OCI-LY7 (cell line): ENCODE measurements around the gene ERC1. TPM values are rescaled to one million over a fixed set of nuclear protein-coding genes. Genes with fewer than 3 reads are reported as not detected.

ENCODE experiments used
- BruUV-seq: library from RNA; stranded (reverse); fragments of 400-500 nt; replicated peaks from 2 replicates; lab custom pipeline; 2021; lab: Mats Ljungman, UMichigan
- CTCF ChIA-PET: fragments of 300-600 bp; sonication (Branson Sonifier 250); formaldehyde crosslinking; loops from one replicate; lab custom pipeline; 2022; ENCODE audit warnings: antibody characterized with exemption; ENCODE audit not compliant: unreplicated experiment; lab: Charles Lee
- POLR2A ChIA-PET: fragments of 300-600 bp; sonication (Branson Sonifier 250); formaldehyde crosslinking; loops from one replicate; lab custom pipeline; 2022; ENCODE audit warnings: antibody characterized with exemption; lab: Charles Lee
- DNase-seq: peaks from one replicate; pipeline ENCODE4 v3.0.0-alpha.2; 2015; ENCODE audit warnings: low spot score
- H2AFZ ChIP-seq: fragments of 200-600 bp; sonication (generic), shearing (Covaris generic); 2 replicates; pipeline ENCODE4 v1.6.1; 2014; ENCODE audit warnings: mild to moderate bottlenecking, antibody characterized with exemption, low read length, moderate library complexity
- H3K27ac ChIP-seq: fragments of 200-600 bp; sonication (generic); 2 replicates; pipeline ENCODE4 v1.5.1; 2014; ENCODE audit warnings: mixed run types, low read depth, mild to moderate bottlenecking, moderate library complexity, low read length, inconsistent platforms; ENCODE audit not compliant: poor library complexity, severe bottlenecking
- H3K36me3 ChIP-seq: fragments of 200-600 bp; sonication (generic); 2 replicates; pipeline ENCODE4 v1.6.1; 2014; ENCODE audit warnings: mild to moderate bottlenecking, antibody characterized with exemption, low read length, moderate library complexity, mixed read lengths; ENCODE audit not compliant: insufficient read depth
- H3K4me1 ChIP-seq: fragments of 200-600 bp; sonication (generic); 2 replicates; pipeline ENCODE4 v1.5.1; 2014; ENCODE audit warnings: mild to moderate bottlenecking, low read length; ENCODE audit not compliant: insufficient read depth, poor library complexity, severe bottlenecking
- H3K4me2 ChIP-seq: fragments of 200-600 bp; sonication (generic); 2 replicates; pipeline ENCODE4 v1.6.1; 2014; ENCODE audit warnings: mild to moderate bottlenecking, low read length
- H3K4me3 ChIP-seq: fragments of 200-600 bp; sonication (generic); 2 replicates; pipeline ENCODE4 v1.5.1; 2014; ENCODE audit warnings: mild to moderate bottlenecking, low read depth, low read length; ENCODE audit not compliant: poor library complexity, severe bottlenecking
- H3K79me2 ChIP-seq: fragments of 200-600 bp; sonication (generic); 2 replicates; pipeline ENCODE4 v1.6.1; 2016; ENCODE audit warnings: low read depth, mild to moderate bottlenecking, low read length, moderate library complexity, mixed read lengths; ENCODE audit not compliant: insufficient read depth
- H3K9me2 ChIP-seq: fragments of 200-600 bp; sonication (generic); 2 replicates; pipeline ENCODE4 v1.6.1; 2016; ENCODE audit warnings: mild to moderate bottlenecking, low read length, mixed read lengths; ENCODE audit not compliant: insufficient read depth
- H3K9me3 ChIP-seq: fragments of 200-600 bp; sonication (generic); 2 replicates; pipeline ENCODE4 v1.6.1; 2014; ENCODE audit warnings: mild to moderate bottlenecking, mixed run types, low read length, mixed read lengths
- H4K20me1 ChIP-seq: fragments of 200-600 bp; sonication (generic); 2 replicates; pipeline ENCODE4 v1.6.1; 2014; ENCODE audit warnings: mild to moderate bottlenecking, antibody characterized with exemption, low read length, moderate library complexity, mixed read lengths; ENCODE audit not compliant: insufficient read depth
- CTCF ChIP-seq: fragments of 200-600 bp; sonication (generic); conservative IDR thresholded peaks from 2 replicates; pipeline ENCODE4 v1.5.1; 2014; ENCODE audit warnings: mild to moderate bottlenecking, antibody characterized with exemption, low read length, moderate library complexity, mixed read lengths
- EZH2phosphoT487 ChIP-seq: fragments of 200-600 bp; sonication (generic); IDR thresholded peaks from 2 replicates; pipeline ENCODE4 v1.6.1; 2018; ENCODE audit warnings: low read depth, borderline replicate concordance, mild to moderate bottlenecking, mixed run types, antibody characterized with exemption, low read length, moderate library complexity, mixed read lengths
- intact Hi-C: fragments of 100-400 bp; cut with micrococcal nuclease; formaldehyde crosslinking; loops from one replicate; pipeline ENCODE4 v1.10.0; 2022; ENCODE audit not compliant: unreplicated experiment
- total RNA-seq, 2 experiments: library from RNA; depleted of rRNA in 1 of 2; stranded (reverse); fragments of >200 nt in 1 of 2; shearing (Covaris generic) in 1 of 2; gene quantifications; 2 replicates each; pipeline ENCODE4 v1.2.3, GENCODE V29; 2014 to 2022

Gene ERC1
- total RNA-seq, 2 experiments from 2014 or later = 26.9 to 86.9 TPM

GRCh38 chr12:1217191-1217949 lies 226.3 kb downstream of the ERC1 start:
- TF ChIP-seq EZH2phosphoT487 (no peak), CTCF (no peak)
- Histone ChIP-seq H3K4me1 (peaks cover 20% of the 10 kb centered on the region), H3K4me2 (peak overlapping the region; percentile 18), H3K36me3 (peaks cover 10% of the 10 kb centered on the region), H3K4me3 (no peak overlapping the region), H3K79me2 (no peaks in the 10 kb centered on the region), H4K20me1 (0 out of 2 replicates have a peak, but pooled peaks cover 4% of the 10 kb centered on the region), H3K9me2 (no peaks in the 10 kb centered on the region), H3K9me3 (no peaks in the 10 kb centered on the region), H2AFZ (no peak overlapping the region), H3K27ac (no peak overlapping the region)
- ChIA-PET CTCF (no interaction called here), POLR2A (interaction anchor here (0.6 kb wide), 2 partner anchors 9 kb away, joined by 7 to 8 read pairs; no protein-coding TSS in a partner anchor)
- DNase-seq = no peak
- intact Hi-C loops = loop anchor here (5.0 kb wide), 1 partner anchor 40 kb away; no protein-coding TSS in a partner anchor
- BruUV-seq = no TSS peak

GRCh38 chr12:1218369-1218768 lies 227.3 kb downstream of the ERC1 start:
- Histone ChIP-seq H3K79me2 (no peaks in the 10 kb centered on the region), H3K4me1 (peaks cover 20% of the 10 kb centered on the region), H2AFZ (no peak overlapping the region), H3K4me3 (no peak overlapping the region), H3K27ac (no peak overlapping the region), H4K20me1 (0 out of 2 replicates have a peak, but pooled peaks cover 4% of the 10 kb centered on the region), H3K36me3 (peaks cover 4% of the 10 kb centered on the region), H3K4me2 (no peak overlapping the region; the same call in 1 of the 2 replicates), H3K9me3 (no peaks in the 10 kb centered on the region), H3K9me2 (no peaks in the 10 kb centered on the region)
- intact Hi-C loops = loop anchor here (5.0 kb wide), 1 partner anchor 39 kb away; no protein-coding TSS in a partner anchor
- ChIA-PET CTCF (no interaction called here), POLR2A (no interaction called here)
- BruUV-seq = no TSS peak
- no peak for TF ChIP-seq EZH2phosphoT487
- TF ChIP-seq CTCF = no peak
- no peak for DNase-seq
